Islet of Langerhans (tissue), 1 donor: ENCODE results near the gene PAN3.

ENCODE experiments used
- FAIRE-seq: peaks from one replicate; lab custom pipeline; 2011; peaks lifted over from hg19 to GRCh38; lab: Jason Lieb, UNC

Gene PAN3

GRCh38 chr13:28338006-28338574 lies 199.7 kb downstream of the PAN3 start:
- no peak for FAIRE-seq

- FAIRE-seq, result no peak
Measured at GRCh38 chr13:28338742-28339141, 200.4 kb downstream of the PAN3 start.

- FAIRE-seq, result no peak
Measured at GRCh38 chr13:28339419-28339818, 201.1 kb downstream of the PAN3 start.

- FAIRE-seq, result no peak
Measured at GRCh38 chr13:28340272-28340793, 202.0 kb downstream of the PAN3 start.

GRCh38 chr13:28342251-28342650 lies 203.9 kb downstream of the PAN3 start:
- no peak for FAIRE-seq

GRCh38 chr13:28344163-28344562 lies 205.8 kb downstream of the PAN3 start:
- no peak for FAIRE-seq
